Uterus (tissue), 4 donors: ENCODE results near the gene SHKBP1. TPM values are rescaled to one million over a fixed set of nuclear protein-coding genes. Genes with fewer than 3 reads are reported as not detected.
"Not testable (repeated sequence)": the region's sequence is repeated elsewhere in the genome, so short reads cannot be mapped to it uniquely, and the experiment has no call there.

Experiments
- DNase-seq, 2 donors: peaks; one replicate each; pipeline ENCODE4 v3.0.0-alpha.2; 2019 to 2020
- H3K27ac ChIP-seq, 2 donors: fragments of 200-600 bp; sonication (generic); 1 replicate in 1 of 2; 2 replicates in 1 of 2; pipeline ENCODE4 v1.5.1; 2016 to 2018
- H3K27me3 ChIP-seq, 2 donors: fragments of 200-600 bp; sonication (generic); one replicate each; pipeline ENCODE4 v1.5.1; 2018 to 2019; ENCODE audit warnings: control low read depth in 1 of 2
- H3K36me3 ChIP-seq, 2 donors: fragments of 200-600 bp; sonication (generic); one replicate each; pipeline ENCODE4 v1.5.1; 2019; ENCODE audit warnings: control low read depth in 1 of 2
- H3K4me1 ChIP-seq, 2 donors: fragments of 200-600 bp; sonication (generic); one replicate each; pipeline ENCODE4 v1.5.1; 2018 to 2019; ENCODE audit warnings: control low read depth in 1 of 2
- H3K4me3 ChIP-seq, 2 donors: fragments of 200-600 bp; sonication (generic); 1 replicate in 1 of 2; 2 replicates in 1 of 2; pipeline ENCODE4 v1.5.1; 2018 to 2019; ENCODE audit warnings: mild to moderate bottlenecking in 1 of 2
- H3K9me3 ChIP-seq, 2 donors: fragments of 200-600 bp; sonication (generic); one replicate each; pipeline ENCODE4 v1.5.1; 2019; ENCODE audit warnings: control low read depth in 1 of 2
- CTCF ChIP-seq, 4 experiments: fragments of 200-600 bp in 2 of 4; fragments of 450-650 bp in 2 of 4; sonication (generic) in 2 of 4; IDR thresholded peaks; one replicate each; pipeline ENCODE4 v1.5.1; 2016 to 2019; ENCODE audit warnings: antibody characterized with exemption in 4 of 4, mild to moderate bottlenecking in 2 of 4, moderate library complexity in 1 of 4
- POLR2A ChIP-seq, 2 donors: fragments of 450-650 bp; IDR thresholded peaks; one replicate each; pipeline ENCODE4 v1.6.1; 2016; ENCODE audit warnings: antibody characterized with exemption in 2 of 2, mild to moderate bottlenecking in 1 of 2, moderate library complexity in 1 of 2
- intact Hi-C: fragments of 100-400 bp; cut with DNase I; formaldehyde crosslinking; loops from one replicate; pipeline ENCODE4 v1.15.1; 2023; ENCODE audit warnings: low total_unique reads
- total RNA-seq, 4 donors: library from RNA; depleted of rRNA in 3 of 4; stranded (reverse); fragments of >200 nt in 3 of 4; gene quantifications; one replicate each; pipeline versions ENCODE4 v1.1.0 to v1.2.4, GENCODE V29; 2014 to 2023
- donor health status: DM: yes; HTN: yes; CAD: no.

Gene SHKBP1
- total RNA-seq, 4 donors from 2014 or later = 15.1 to 57.4 (median 21.9) TPM

DNA sequence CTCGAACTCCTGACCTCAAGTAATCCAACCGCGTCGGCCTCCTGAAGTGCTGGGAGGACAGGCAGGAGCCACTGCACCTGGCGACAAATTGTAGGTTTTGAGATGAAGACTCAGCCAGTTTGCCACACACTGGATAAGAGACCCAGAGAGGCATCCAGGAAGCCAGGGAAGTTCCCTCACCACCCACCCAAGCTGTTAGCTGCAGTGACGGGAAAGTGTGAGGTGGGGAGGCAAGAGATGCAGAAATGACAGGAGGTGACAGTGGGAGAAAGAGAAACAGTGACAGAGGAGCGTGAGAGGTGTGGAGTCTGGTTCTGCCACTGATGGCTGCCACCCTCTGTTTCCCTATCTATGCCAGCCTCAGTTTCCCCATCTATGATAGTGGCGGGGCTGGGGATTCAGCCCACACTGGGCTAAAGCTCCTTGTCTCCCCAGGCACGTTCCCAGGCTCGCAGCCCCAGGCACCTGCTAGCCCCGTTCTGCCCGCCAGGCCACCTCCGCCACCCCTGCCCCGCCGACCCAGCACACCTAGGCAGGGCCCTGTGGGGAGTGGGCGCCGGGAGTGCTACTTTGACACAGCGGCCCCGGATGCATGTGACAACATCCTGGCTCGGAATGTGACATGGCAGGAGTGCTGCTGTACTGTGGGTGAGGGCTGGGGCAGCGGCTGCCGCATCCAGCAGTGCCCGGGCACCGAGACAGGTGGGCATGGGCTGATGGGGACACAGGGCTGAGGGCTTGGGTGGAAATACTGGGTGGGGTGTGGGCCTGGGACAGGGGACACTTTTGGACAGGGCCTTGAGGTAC, 45.5 kb downstream of the SHKBP1 start:
- no peak for TF ChIP-seq POLR2A (IDR thresholded peaks at IDR 0.05)
- no peak for TF ChIP-seq CTCF (IDR thresholded peaks at IDR 0.05)
- Histone ChIP-seq H3K4me1 (no peaks in the 10 kb centered on the region), H3K36me3 (no peaks in the 10 kb centered on the region), H3K4me3 (no peak overlapping the region), H3K9me3 (no peaks in the 10 kb centered on the region), H3K27ac (no peak overlapping the region), H3K27me3 (no peaks in the 10 kb centered on the region)
- intact Hi-C loops = no loop called here
- no peak for DNase-seq

DNA sequence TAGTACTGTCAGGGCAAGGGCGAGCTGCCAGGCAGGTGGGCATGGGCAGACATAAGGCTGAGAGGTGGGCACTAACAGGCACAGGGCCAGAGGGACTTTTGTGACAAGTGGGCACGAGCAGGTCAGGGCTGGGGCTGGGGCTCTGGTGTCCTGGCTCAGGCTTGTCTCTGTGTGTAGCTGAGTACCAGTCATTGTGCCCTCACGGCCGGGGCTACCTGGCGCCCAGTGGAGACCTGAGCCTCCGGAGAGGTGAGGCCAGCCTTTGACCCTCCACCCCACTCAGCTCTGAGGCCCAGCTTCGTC, 46.1 kb downstream of the SHKBP1 start:
- no peaks in the 10 kb centered on the region for H3K4me1 ChIP-seq
- H3K27ac ChIP-seq = no peak overlapping the region
- no peaks in the 10 kb centered on the region for H3K27me3 ChIP-seq
- TF ChIP-seq CTCF (IDR thresholded peaks at IDR 0.05) = no peak
- peak in 1 of 2 donors; percentile 39 for DNase-seq
- H3K4me3 ChIP-seq = no peak overlapping the region
- H3K9me3 ChIP-seq = no peaks in the 10 kb centered on the region
- intact Hi-C loops = no loop called here
- H3K36me3 ChIP-seq = no peaks in the 10 kb centered on the region

DNA sequence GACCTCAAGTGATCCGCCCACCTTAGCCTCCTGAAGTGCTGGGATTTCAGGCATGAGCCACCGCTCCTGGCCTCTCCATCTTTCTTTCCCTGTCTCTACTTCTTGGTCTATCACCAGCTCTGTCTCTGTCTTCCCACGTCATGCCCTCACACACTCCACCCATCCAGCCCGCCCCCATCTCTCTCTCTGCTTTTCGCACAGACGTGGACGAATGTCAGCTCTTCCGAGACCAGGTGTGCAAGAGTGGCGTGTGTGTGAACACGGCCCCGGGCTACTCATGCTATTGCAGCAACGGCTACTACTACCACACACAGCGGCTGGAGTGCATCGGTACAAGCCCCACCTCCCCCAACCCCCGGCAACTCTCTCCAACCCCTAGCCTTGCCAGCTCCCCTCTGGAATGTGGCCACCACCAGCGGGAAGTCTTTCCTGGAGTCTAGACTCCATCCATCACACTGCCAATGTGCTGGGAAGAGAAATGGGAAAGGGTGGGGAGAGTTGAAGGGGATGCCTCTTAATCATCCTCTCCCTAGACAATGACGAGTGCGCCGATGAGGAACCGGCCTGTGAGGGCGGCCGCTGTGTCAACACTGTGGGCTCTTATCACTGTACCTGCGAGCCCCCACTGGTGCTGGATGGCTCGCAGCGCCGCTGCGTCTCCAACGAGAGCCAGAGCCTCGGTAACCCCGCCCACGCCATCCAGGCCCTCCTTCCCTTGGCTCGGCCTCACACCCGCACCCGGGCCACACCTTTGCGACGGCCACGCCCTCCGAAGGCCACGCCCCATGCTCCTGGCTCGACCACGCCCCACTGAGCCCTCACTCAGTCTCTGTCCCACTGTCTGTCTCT, 47.0 kb downstream of the SHKBP1 start:
- H3K36me3 ChIP-seq = no peaks in the 10 kb centered on the region
- no peaks in the 10 kb centered on the region for H3K27me3 ChIP-seq
- no peak overlapping the region for H3K27ac ChIP-seq

DNA sequence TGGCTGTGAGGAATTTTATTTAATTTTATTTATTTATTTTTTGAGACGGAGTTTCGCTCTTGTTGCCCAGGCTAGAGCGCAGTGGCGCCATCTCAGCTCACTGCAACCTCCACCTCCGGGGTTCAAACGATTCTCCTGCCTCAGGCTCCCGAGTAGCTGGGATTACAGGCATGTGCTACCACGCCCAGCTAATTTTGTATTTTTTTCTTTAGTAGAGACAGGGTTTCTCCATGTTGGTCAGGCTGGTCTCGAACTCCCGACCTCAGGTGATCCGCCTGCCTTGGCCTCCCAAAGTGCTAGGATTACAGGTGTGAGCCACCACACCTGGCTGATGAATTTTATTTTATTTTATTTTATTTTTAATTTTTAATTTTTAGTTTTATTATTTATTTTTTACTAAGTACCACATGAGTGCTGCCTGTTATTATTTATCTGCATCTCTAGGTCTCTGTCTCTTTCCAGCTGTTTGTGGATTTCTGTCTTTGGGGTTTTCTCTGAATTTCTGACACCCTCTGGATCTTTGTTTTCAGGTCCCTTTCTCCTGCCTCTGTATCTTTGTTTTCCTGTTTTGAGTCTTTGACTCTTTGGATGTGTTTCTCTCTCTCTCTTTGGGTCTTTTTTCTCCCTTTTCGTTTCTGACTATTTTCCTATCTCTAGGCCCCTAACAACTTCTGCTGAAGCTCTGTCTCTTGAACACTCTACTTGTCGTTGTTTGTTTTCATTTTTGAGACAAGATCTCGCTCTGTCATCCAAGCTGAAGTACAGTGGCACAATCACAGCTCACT, 47.9 kb downstream of the SHKBP1 start:
- intact Hi-C loops = not testable (repeated sequence)

More for the DNA sequence above, 47.0 kb downstream of the SHKBP1 start:
- peak; percentile 24 to 41 for DNase-seq
- H3K9me3 ChIP-seq = no peaks in the 10 kb centered on the region
- TF ChIP-seq CTCF (IDR thresholded peaks at IDR 0.05) = no peak
- TF ChIP-seq POLR2A (IDR thresholded peaks at IDR 0.05) = no peak
- no peaks in the 10 kb centered on the region for H3K4me1 ChIP-seq
- intact Hi-C loops = no loop called here
- no peak overlapping the region for H3K4me3 ChIP-seq

GRCh38 chr19:40625406-40626120, 48.9 kb downstream of the SHKBP1 start:
- intact Hi-C loops = no loop called here
- no peak overlapping the region for H3K27ac ChIP-seq
- TF ChIP-seq POLR2A (IDR thresholded peaks at IDR 0.05) (no peak), CTCF (IDR thresholded peaks at IDR 0.05) (no peak)

More for the DNA sequence above, 47.9 kb downstream of the SHKBP1 start:
- not testable (repeated sequence) for H3K27ac ChIP-seq, DNase-seq, H3K4me1 ChIP-seq, H3K4me3 ChIP-seq, H3K9me3 ChIP-seq, H3K36me3 ChIP-seq, H3K27me3 ChIP-seq

More at GRCh38 chr19:40625406-40626120, 48.9 kb downstream of the SHKBP1 start:
- no peaks in the 10 kb centered on the region for H3K4me1 ChIP-seq
- H3K9me3 ChIP-seq = no peaks in the 10 kb centered on the region
- H3K4me3 ChIP-seq = no peak overlapping the region
- H3K36me3 ChIP-seq = no peaks in the 10 kb centered on the region
- no peak for DNase-seq
- no peaks in the 10 kb centered on the region for H3K27me3 ChIP-seq
